Glomerular endothelial cell (primary cell): ENCODE data around the gene TMEM45A. TPM values are rescaled to one million over a fixed set of nuclear protein-coding genes. Genes with fewer than 3 reads are reported as not detected.
"Not testable (repeated sequence)": the region's sequence is repeated elsewhere in the genome, so short reads cannot be mapped to it uniquely, and the experiment has no call there.

ENCODE experiments used
- DNase-seq: peaks from one replicate; pipeline ENCODE4 v3.0.0-alpha.2; 2011; ENCODE audit warnings: low read depth, low spot score; ENCODE audit errors: extremely low read depth
- total RNA-seq: library from RNA; depleted of rRNA; stranded (reverse); fragments of >200 nt; gene quantifications from 2 replicates; pipeline ENCODE4 v1.2.3, GENCODE V29; 2015

TMEM45A gene
- total RNA-seq, 1 donor from 2014 or later = 4.2 TPM

- DNase-seq = no peak
These were observed 71.3 kb downstream of the TMEM45A start for GRCh38 chr3:100563652-100564211.

- no peak for DNase-seq
These were observed 78.4 kb downstream of the TMEM45A start for GRCh38 chr3:100570811-100571210.

GRCh38 chr3:100574536-100574935 lies 82.1 kb downstream of the TMEM45A start:
- no peak for DNase-seq

GRCh38 chr3:100575704-100576103 lies 83.3 kb downstream of the TMEM45A start:
- DNase-seq = no peak

GRCh38 chr3:100577382-100578008 lies 85.1 kb downstream of the TMEM45A start:
- no peak for DNase-seq

GRCh38 chr3:100578646-100579045 lies 86.2 kb downstream of the TMEM45A start:
- no peak for DNase-seq

GRCh38 chr3:100580147-100580546 lies 87.7 kb downstream of the TMEM45A start:
- DNase-seq = no peak

- DNase-seq = no peak
These were observed 89.2 kb downstream of the TMEM45A start for GRCh38 chr3:100581650-100582049.

- not testable (repeated sequence) for DNase-seq
These were observed 89.7 kb downstream of the TMEM45A start for GRCh38 chr3:100582157-100582556.

- DNase-seq = no peak
These were observed 91.8 kb downstream of the TMEM45A start for GRCh38 chr3:100584101-100584660.

- no peak for DNase-seq
These were observed 94.4 kb downstream of the TMEM45A start for GRCh38 chr3:100586832-100587231.

GRCh38 chr3:100588251-100588650 lies 95.8 kb downstream of the TMEM45A start:
- no peak for DNase-seq

- peak; percentile 65 for DNase-seq
These were observed 97.9 kb downstream of the TMEM45A start for GRCh38 chr3:100590114-100590839.

GRCh38 chr3:100590840-100591147 lies 98.4 kb downstream of the TMEM45A start:
- no peak for DNase-seq

- no peak for DNase-seq
These were observed 99.0 kb downstream of the TMEM45A start for GRCh38 chr3:100591411-100591810.

GRCh38 chr3:100600181-100601042 lies 108.0 kb downstream of the TMEM45A start:
- no peak for DNase-seq

GRCh38 chr3:100602506-100603444 lies 110.4 kb downstream of the TMEM45A start:
- no peak for DNase-seq

- no peak for DNase-seq
These were observed 111.0 kb downstream of the TMEM45A start for GRCh38 chr3:100603469-100603868.

GRCh38 chr3:100605358-100605757 lies 112.9 kb downstream of the TMEM45A start:
- DNase-seq = no peak
